NCI-H69 (cell line): ENCODE results near the gene SORCS2.

ENCODE experiments used
- DNase-seq: peaks from one replicate; lab custom pipeline; 2025; lab: John Stamatoyannopoulos, UW

Gene SORCS2

GRCh38 chr4:7192252-7193029 lies at the start of gene SORCS2:
SORCS2 (plus strand) TSS chr4:7192538.
- peak; percentile 74 for DNase-seq

GRCh38 chr4:7144374-7145290 lies 47.7 kb upstream of the SORCS2 start:
- DNase-seq = no peak

GRCh38 chr4:7145291-7145934 lies 46.9 kb upstream of the SORCS2 start:
- no peak for DNase-seq

GRCh38 chr4:7146059-7146785 lies 46.1 kb upstream of the SORCS2 start:
- DNase-seq = no peak

- DNase-seq = no peak
These were observed 45.6 kb upstream of the SORCS2 start for GRCh38 chr4:7146786-7147115.

GRCh38 chr4:7147261-7147660 lies 45.1 kb upstream of the SORCS2 start:
- DNase-seq = no peak

GRCh38 chr4:7147661-7148310 lies 44.6 kb upstream of the SORCS2 start:
- DNase-seq = no peak

- no peak for DNase-seq
These were observed 44.0 kb upstream of the SORCS2 start for GRCh38 chr4:7148337-7148736.

- no peak for DNase-seq
These were observed 42.2 kb upstream of the SORCS2 start for GRCh38 chr4:7150036-7150635.

- no peak for DNase-seq
These were observed 40.6 kb upstream of the SORCS2 start for GRCh38 chr4:7151668-7152227.

GRCh38 chr4:7153711-7154110 lies 38.6 kb upstream of the SORCS2 start:
- no peak for DNase-seq

- no peak for DNase-seq
These were observed 37.9 kb upstream of the SORCS2 start for GRCh38 chr4:7154351-7154981.

- DNase-seq = no peak
These were observed 36.7 kb upstream of the SORCS2 start for GRCh38 chr4:7155590-7156071.

- DNase-seq = no peak
These were observed 36.0 kb upstream of the SORCS2 start for GRCh38 chr4:7156328-7156727.

GRCh38 chr4:7156761-7157488 lies 35.4 kb upstream of the SORCS2 start:
- DNase-seq = no peak

- DNase-seq = no peak
These were observed 34.7 kb upstream of the SORCS2 start for GRCh38 chr4:7157666-7158065.

- DNase-seq = no peak
These were observed 34.1 kb upstream of the SORCS2 start for GRCh38 chr4:7158081-7158750.

- no peak for DNase-seq
These were observed 33.3 kb upstream of the SORCS2 start for GRCh38 chr4:7158991-7159390.

GRCh38 chr4:7159923-7160322 lies 32.4 kb upstream of the SORCS2 start:
- DNase-seq = no peak
